Cardiac muscle cell (in vitro differentiated cells and primary cell): Measurements from ENCODE around the gene SDF2L1. TPM values are rescaled to one million over a fixed set of nuclear protein-coding genes. Genes with fewer than 3 reads are reported as not detected.
A peak's percentile ranks its signal among the peaks of the same experiment; 100 is the strongest.

Experiments
- DNase-seq, 2 donors: peaks; one replicate each; pipeline versions ENCODE4 v3.0.0 to v3.0.0-alpha.2; 2010 to 2017; ENCODE audit warnings: low read depth in 1 of 2, low spot score in 1 of 2
- H3K27ac ChIP-seq: fragments of 200-600 bp; sonication (generic); 2 replicates; pipeline ENCODE4 v1.5.1; 2016
- H3K27me3 ChIP-seq: fragments of 200-600 bp; sonication (generic); 2 replicates; pipeline ENCODE4 v1.6.0; 2016; ENCODE audit warnings: control low read depth
- H3K36me3 ChIP-seq: fragments of 200-600 bp; sonication (generic); 2 replicates; pipeline ENCODE4 v1.5.1; 2016; ENCODE audit warnings: control low read depth
- H3K4me1 ChIP-seq: fragments of 200-600 bp; sonication (generic); 2 replicates; pipeline ENCODE4 v1.8.1; 2017; ENCODE audit warnings: low read depth, mild to moderate bottlenecking, mixed run types
- H3K4me3 ChIP-seq: fragments of 200-600 bp; sonication (generic); 2 replicates; pipeline ENCODE4 v1.5.1; 2016; ENCODE audit warnings: mild to moderate bottlenecking
- H3K9me3 ChIP-seq: fragments of 200-600 bp; sonication (generic); 2 replicates; pipeline ENCODE4 v1.5.1; 2017; ENCODE audit warnings: low read depth, mild to moderate bottlenecking, control low read depth
- polyA plus RNA-seq: library from polyadenylated mRNA; unstranded; fragments of >200 nt; fragmentation: Nextera tagmentation; extraction: Ambion mirVana; gene quantifications from 2 replicates; pipeline ENCODE4 v1.2.1, GENCODE V29; 2016
- total RNA-seq: library from RNA; depleted of rRNA; stranded (reverse); fragments of >200 nt; gene quantifications from 2 replicates; pipeline ENCODE4 v1.2.3, GENCODE V29; 2016
- TF ChIP-seq, protein P1 (sequence below): IDR thresholded peaks from 2 replicates; pipeline ENCODE4 v1.5.1; 2012; ENCODE audit warnings: low read depth, mild to moderate bottlenecking, low read length

Gene SDF2L1
- total and polyA plus RNA-seq, 2 experiments from 2014 or later: 26.8 to 127 TPM

DNA sequence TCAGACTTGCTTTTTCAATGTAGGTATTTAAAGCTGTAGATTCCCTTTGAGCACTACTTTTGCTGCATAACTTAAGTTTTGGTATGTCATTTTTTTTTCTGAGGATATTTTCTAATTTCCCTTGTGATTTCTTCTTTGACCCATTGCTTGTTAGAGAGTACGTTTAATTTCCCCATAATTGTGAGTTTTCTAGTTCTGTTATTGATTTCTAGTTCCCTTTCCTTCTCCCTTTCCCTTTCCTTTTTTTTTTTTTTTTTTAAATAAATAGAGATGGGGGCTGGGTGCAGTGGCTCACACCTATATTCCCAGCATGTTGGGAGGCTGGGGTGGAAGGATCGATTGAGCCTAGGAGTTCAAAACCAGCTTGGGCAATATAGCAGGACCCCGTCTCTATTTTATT, 43.8 kb upstream of the SDF2L1 start:
- TF ChIP-seq, protein P1, sequence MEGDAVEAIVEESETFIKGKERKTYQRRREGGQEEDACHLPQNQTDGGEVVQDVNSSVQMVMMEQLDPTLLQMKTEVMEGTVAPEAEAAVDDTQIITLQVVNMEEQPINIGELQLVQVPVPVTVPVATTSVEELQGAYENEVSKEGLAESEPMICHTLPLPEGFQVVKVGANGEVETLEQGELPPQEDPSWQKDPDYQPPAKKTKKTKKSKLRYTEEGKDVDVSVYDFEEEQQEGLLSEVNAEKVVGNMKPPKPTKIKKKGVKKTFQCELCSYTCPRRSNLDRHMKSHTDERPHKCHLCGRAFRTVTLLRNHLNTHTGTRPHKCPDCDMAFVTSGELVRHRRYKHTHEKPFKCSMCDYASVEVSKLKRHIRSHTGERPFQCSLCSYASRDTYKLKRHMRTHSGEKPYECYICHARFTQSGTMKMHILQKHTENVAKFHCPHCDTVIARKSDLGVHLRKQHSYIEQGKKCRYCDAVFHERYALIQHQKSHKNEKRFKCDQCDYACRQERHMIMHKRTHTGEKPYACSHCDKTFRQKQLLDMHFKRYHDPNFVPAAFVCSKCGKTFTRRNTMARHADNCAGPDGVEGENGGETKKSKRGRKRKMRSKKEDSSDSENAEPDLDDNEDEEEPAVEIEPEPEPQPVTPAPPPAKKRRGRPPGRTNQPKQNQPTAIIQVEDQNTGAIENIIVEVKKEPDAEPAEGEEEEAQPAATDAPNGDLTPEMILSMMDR: no peak
- Histone ChIP-seq H3K4me1 (no peaks in the 10 kb centered on the region), H3K9me3 (no peaks in the 10 kb centered on the region), H3K27ac (no peak overlapping the region), H3K27me3 (no peaks in the 10 kb centered on the region), H3K4me3 (no peak overlapping the region), H3K36me3 (peaks cover 18% of the 10 kb centered on the region)
- DNase-seq: no peak

DNA sequence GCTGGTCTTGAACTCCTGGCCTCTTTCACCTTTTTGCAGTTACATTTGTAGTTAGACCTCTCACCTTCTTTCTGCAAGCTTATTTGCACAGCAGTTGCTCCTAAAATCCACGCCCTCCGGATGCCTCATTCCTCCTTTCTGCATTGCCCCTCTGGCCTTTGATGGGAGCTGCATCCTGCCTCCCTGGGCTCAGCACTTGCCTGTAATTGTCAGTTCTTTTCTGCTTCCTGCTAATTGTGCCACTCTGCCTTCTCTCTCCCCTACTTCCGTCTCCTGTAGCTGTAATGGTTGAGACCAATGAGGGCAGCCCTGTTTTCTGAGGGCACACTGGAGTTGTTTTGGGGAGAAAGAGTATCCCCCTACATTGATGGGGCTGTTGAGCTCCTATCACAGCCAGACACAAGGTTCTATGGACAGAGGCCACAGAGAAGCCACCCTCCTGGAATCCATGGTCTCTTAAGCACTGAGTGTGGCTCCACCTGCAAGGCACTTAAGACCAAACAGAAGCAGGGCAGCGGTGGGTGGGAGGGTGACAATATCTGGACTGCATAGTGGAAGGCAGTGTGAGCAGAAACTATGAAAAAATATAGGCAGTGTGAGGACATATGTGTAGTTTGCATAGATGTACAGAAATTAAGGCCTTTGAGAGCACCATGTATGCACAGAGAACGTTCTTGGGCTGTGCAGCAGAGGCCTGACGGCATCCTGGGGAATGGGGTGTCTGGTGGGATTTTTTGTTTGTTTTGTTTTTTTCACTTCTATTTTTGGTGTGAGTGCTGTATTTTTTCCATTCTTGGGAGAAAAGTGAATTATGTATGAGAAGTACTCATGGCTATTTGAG, 42.8 kb upstream of the SDF2L1 start:
- TF ChIP-seq, protein P1: no peak
- peaks cover 15% of the 10 kb centered on the region for H3K36me3 ChIP-seq
- H3K27me3 ChIP-seq: no peaks in the 10 kb centered on the region
- no peaks in the 10 kb centered on the region for H3K4me1 ChIP-seq
- no peak overlapping the region for H3K4me3 ChIP-seq
- peak overlapping the region; percentile 48 for H3K27ac ChIP-seq
- DNase-seq: no peak
- no peaks in the 10 kb centered on the region for H3K9me3 ChIP-seq

DNA sequence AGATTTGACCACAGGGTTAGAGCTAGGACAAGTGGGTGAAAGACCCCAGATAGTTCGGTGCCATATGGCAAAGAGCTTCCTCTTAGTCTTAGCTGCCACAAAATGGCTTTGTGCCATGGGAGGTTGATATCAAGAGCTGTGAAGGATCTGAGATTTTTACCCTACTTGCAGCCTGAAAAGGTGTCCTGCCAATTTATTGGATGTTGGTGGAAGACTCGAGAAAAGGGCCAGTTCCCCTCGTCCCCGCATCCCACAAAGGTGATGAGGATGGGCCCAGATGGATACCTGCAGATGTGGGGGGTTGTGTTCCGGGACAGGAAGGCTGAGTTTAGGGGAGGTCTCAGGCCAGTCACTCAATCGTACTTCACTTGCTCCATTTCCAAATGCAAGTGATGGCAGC, 39.5 kb upstream of the SDF2L1 start:
- TF ChIP-seq, protein P1: no peak
- Histone ChIP-seq H3K27ac (no peak overlapping the region), H3K4me3 (no peak overlapping the region), H3K36me3 (no peaks in the 10 kb centered on the region), H3K9me3 (no peaks in the 10 kb centered on the region), H3K4me1 (no peaks in the 10 kb centered on the region), H3K27me3 (no peaks in the 10 kb centered on the region)
- DNase-seq: no peak

DNA sequence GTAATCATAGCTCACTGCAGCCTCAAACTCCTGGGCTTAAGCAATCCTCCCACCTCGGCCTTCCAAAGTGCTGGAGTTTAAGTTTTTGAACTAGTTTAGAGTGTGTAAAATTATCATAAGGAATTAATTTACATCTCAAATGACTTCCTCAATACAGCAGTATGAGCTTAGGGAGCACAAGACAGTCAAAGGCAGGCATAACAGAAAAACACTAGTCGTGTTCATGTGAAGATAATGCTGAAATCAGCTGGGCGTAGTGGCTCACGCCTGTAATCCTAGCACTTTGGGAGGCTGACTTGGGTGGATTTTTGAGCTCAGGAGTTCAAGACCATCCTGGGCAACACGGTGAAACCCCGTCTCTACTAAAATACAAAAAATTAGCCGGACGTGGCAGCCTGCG, 38.1 kb upstream of the SDF2L1 start:
- Histone ChIP-seq H3K36me3 (no peaks in the 10 kb centered on the region), H3K27ac (no peak overlapping the region), H3K4me3 (no peak overlapping the region), H3K27me3 (no peaks in the 10 kb centered on the region), H3K9me3 (no peaks in the 10 kb centered on the region), H3K4me1 (no peaks in the 10 kb centered on the region)
- TF ChIP-seq, protein P1: no peak
- no peak for DNase-seq

DNA sequence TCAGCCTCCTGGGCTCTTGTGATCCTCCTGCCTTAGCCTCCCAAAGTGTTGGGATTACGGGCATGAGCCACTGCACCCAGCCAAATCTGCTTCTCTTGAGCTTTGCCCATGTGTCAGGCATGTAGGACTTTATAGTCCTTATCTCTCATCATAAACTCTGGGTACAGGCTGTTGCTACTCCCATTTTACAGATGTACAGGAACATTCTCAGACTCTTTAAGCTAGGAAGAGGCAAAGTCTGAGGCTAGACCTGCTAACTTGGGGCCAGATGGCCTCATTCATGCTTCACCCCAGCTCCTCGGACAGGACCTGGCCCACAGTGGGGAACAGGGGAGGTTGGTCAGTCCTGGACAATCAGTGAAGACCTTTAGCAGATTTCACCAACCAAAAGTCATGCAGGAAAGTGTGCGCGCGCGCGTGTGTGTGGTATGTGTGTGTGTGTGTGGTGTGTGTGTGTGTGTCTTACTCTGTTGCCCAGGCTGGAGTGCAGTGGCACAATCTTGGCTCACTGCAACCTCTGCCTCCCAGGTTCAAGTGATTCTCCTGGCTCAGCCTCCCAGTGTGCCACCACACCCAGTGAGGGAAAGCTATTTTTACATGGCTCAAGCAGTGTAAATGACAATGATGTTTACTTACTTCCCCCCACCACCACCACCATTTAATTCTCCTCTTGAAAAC, 36.1 kb upstream of the SDF2L1 start:
- Histone ChIP-seq H3K27me3 (no peaks in the 10 kb centered on the region), H3K27ac (no peak overlapping the region), H3K36me3 (no peaks in the 10 kb centered on the region), H3K4me3 (no peak overlapping the region), H3K4me1 (no peaks in the 10 kb centered on the region), H3K9me3 (no peaks in the 10 kb centered on the region)
- DNase-seq: no peak
- TF ChIP-seq, protein P1: no peak
